HG03571 (cell line): ENCODE measurements around the gene FYB1.

Source experiments
- ATAC-seq: cut with Tn5 transposase; IDR thresholded peaks from one replicate; pipeline ENCODE4 v1.9.1; 2021; ENCODE audit not compliant: unreplicated experiment

The FYB1 gene

DNA sequence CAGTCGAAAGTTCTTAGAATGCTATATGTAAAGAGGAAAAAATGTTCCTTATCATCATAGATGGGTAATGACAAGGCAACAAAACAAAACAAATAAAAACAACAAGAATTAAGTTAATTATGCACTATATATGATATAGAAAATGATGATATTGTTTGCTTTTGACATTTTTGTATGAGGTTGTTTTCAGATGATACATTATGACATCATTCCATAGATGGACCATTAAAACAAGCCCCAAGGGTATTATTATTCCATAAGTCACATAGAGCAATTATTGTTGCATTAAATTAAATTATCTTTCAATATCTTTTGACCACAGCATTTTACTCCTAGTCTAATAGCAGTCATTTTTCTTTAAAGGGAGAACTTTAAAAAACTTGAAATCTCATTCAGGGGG lies 88.6 kb downstream of the FYB1 start:
- ATAC-seq, result no peak

DNA sequence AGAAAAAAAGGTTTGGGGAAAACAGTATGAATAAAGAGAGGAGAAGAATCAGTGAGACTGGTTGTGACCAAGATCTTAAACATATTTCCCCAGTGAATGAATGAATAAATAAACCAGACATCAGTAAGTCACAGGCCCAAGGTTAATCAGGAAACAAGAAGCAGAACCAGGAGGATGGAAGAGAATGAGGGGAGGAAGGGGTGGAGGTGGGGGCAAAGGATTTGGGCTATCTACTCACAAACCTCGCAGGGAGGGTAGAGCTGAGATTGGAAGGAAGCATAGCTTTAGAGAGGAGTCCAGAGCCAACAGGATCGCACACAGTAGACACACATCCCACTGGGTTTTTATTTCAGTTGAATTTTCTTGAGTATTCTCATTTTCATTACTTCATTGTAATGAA lies 97.4 kb downstream of the FYB1 start:
- ATAC-seq, result no peak

DNA sequence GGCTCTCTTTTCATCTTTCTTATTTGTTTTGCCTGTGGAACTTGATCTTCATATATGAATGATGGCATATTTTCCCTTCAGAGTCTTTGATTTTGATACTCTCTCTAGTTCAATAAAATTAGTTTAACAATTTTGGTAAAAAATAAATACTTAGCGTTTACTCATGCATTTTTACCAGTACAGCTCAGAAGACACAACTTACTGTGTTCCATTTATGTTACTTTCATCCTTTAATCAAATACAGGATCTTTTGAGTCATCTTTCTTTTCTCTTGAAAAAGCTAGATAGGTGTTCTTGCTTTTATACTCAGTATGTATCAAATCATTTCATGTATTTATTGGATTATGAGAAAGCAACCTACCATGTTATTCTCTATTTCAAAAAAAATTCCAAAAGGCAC lies 98.0 kb downstream of the FYB1 start:
- no peak for ATAC-seq

DNA sequence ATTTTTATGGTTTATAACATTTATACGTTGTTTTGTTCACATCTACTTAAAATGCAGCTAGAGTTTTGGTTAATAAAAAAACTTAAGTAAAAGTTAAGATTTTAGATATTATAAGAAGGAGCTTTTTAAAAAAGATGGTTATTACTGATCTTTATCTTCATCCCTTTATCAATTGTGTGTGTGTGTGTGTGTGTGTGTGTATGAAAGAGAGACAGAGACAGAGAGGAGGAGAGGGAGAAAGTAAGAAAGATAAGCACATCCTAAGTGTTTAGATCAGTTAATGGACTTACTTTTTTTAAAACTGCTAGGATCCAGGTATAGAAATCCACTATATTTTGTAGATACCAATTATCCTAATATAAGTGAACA lies 99.3 kb downstream of the FYB1 start:
- ATAC-seq, result no peak

DNA sequence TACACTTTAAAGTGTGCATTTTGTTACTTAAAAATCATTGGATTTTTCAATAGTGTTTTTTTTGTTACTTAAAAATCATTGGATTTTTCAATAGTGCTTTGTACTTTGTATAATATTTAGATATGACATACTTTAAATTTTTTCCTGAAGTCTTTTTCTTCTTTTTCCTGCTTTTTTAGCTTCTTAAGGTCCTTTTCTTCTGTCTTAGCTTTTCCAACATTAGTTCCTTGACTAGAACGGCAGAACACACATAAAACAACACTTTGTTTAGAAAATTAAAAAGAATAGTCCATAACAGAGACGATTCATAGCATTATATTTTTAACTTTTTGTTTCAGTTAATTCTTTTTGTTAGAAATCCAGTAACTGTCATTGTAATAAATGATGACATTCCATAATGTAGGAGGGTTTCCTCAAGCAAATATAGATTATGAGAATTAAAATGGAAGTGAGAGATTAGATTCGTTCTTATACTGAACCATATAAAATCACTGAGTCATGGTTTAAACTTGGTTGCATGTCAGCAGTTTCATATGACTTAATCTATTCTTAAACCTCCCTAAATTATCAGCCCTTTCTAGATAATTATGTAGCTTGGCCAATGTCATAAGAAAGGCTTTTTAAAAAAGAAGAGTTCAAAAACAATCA lies 99.8 kb downstream of the FYB1 start:
- no peak for ATAC-seq

DNA sequence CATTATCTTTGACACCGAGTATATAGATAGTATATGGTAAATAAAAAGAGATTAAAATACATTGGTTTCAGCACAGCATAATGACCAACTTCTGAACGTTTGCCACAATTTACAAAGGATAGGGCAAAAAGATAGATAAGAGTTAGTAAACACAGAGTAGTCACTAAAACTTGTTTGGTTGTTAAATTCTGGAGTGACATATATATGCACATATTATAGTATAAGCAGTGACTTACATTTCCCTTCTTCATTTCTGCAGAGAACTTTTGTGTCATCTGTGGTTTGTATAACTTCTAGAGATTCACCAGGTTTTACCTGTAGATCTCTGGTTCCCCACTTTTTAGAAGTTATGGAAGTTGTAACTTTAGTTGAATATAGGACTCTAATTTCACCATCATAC lies 100.7 kb downstream of the FYB1 start:
- ATAC-seq, result no peak

DNA sequence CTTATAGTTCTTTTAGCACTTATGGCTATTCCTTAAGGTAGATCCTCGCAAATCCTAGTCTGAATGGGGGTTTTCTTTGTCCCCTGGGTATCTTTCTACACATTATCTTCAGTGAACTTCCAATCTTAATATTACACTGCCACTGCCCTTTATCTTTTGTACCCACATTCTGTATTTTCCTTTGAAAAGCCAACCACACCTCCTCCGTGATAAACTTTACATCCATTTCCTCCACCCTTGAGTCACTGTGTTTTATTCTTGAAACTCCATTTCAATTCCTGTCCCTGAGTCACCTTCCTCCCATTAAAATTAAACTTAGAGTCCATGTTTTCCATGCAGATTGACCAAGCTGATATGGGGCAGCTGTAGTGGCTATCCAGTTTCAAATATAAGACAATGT lies 102.0 kb downstream of the FYB1 start:
- no peak for ATAC-seq

DNA sequence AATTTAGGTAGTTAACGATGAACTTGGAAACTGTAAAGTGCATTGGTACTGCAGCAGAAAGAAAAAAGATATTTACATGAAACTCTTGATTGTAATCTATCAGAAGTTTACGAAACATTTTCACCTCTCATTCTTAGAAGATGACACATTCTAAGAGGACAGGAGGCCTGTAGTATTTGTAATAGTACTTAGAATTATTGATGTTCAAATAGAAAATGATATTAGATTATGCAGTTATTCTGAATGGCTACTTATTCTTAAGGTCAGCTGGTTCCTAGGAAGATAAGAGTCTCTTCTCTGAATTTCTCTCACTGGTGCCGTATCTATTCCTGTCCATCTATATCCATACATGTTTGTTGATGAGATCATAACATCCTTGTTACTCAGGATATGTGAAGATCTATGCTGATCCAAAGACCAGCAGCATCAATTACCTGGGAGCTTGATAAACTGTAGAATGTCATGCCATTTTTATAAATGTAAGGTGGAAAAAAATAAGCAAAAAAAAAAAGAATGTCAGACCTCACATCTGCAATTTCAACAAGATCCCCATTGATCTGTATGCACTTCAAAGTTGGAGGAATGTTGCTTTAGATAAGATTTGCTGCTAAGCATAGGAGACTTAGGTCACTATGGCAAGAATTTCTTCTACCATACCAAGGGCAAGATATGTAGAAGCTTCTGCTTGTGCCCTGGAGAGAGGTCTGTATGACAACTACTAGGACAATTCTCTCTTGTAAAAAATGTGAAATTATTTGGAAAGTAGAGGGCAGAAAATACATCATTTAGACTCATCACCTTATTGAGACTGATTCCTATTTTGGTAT lies 102.8 kb downstream of the FYB1 start:
- ATAC-seq, result no peak

DNA sequence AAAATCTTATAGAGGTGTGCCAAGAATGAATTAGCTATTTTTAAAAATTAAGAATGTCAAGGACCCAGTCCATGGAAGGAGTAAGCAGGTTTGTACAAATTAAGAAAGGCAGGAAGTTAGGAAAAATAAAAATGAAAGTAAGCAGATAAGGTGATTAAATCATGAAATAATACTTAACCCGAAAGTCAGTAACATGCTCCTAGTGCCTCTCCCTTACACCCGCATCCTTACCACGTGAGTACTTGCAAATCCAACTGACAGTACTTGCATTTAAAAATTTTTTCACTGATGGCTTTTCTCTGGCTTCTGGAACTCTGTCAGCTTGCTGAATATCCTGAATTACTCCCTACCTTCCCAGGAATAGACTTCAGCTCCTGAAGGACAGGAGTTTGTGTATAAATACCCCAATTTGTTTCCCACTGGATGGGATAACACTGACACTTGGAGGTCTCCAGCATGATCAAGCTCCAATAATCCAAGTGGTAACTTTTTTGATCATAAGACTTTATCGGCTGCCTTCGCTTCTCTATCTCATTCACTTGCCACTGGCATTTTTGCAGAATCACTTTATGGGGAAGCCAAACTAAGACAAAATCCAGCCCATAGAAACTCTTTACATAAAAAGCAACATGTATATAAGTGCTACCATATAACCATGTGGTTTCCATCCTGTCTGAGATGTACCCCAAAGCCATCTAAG lies 103.6 kb downstream of the FYB1 start:
- no peak for ATAC-seq

DNA sequence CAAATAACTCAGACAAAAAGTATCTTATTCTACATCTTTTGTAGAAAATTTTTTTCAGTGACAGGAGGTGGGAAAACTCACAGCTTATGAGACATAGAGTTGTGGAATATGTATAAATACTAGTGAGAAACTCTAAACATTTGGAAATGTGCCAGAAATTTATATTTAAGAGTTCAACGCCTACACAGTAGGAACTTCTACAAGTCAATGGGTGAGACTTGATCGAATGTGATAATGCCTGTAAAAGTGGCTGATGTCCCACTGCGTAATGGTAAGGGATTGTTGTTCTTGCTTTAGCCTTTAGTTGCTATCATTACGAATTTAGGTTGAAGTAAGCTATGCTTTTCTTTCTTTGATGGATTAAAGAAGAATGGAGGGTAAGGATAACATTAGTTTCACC lies 105.2 kb downstream of the FYB1 start:
- no peak for ATAC-seq

DNA sequence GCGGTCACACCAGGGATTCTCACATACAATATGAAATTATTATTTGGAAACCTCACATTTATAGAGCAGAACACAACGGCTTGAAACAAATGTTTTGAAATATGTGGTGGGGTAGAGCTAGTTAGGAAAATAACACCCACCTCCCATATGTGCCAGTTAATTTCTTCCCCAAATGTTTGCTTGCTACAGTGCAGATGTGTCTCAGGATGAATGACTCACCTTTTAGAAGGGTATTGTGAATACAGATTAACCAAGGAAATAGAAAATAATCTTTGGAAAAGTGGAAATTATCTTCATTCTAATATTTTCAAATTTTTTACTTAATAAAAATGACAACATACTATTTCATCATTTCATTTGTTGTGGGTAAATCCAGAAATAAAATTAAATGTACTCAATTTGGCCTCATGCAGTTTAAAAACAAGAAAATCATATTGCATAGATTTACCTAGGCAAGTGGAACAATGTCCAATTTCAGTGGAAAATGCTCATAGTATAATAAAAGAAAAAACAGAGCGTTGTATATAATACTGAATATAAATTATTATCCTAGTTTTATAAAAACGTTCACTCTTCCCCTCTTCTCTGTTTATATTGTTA lies 105.9 kb downstream of the FYB1 start:
- no peak for ATAC-seq

DNA sequence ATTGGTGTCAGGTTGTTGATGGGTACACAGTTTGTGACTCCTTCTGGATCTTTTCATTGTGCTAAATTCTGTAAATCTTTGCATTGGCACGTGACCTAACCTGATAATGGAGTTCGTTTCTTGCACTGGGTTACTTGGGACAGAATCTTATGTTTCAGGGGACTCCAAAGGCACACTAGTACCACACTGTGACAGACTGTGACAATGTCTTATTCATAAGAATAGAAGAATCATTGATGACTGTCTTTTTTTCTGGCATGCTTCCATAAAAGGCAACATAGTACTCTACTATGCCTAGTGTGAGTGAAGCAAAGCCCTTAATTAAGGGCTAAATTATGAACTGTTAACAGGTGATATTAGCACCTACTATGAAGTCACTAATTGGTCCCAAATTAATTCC lies 109.8 kb downstream of the FYB1 start:
- no peak for ATAC-seq

DNA sequence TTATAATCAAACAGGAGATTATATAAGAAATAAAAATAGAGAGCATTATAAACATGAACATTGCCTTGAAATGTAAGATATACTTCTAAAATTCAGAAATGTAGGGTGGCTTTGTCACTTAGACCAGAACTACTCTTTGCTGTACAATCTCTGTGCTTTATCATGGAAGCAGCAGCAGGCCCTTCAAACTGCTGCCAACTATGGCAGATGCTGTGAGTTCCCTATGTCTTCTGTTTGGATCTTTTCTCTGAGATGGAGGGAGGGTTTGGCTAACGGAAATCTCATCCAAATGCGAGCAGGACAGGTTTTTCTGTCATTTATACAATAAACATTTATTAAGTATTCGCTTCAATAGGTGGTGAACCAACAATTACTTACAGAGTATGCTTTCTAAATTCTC lies 110.4 kb downstream of the FYB1 start:
- ATAC-seq, result no peak

DNA sequence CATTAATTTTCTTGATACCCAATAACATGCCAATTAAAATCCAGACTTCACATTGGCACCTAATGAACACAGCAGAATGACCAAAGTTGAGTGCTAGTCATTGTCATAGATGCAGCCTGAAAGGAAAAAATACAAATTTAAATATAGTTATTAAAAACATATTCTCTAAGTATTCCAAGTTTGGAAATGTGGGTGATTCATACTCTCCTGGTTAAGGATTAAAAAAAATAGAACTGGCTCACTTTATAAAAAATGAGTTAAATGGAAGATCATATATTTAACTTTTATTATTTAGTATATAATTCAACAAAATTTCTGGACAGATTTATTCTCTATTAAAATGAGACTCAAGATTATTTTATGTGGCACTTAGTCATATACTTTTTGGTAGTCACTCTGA lies 112.0 kb downstream of the FYB1 start:
- ATAC-seq, result no peak

DNA sequence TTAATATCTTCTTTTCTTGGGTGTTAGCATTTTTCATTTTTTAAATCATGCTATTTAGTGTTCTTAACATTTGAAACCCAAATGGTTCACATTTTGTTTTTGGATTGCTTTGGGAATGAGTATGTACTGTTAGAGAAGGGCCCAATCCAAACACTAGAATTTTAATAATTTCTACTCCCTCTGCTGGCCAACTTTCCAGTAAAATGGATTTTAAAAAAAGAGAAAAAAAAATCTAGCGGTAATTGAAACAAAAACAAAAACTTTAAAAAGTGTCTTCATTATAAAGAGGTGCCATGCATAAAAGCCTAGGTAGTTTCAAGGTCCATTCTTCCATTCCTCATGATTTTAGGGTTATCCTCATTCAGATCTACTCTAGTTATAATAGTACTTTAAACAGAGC lies 113.0 kb downstream of the FYB1 start:
- ATAC-seq, result no peak

DNA sequence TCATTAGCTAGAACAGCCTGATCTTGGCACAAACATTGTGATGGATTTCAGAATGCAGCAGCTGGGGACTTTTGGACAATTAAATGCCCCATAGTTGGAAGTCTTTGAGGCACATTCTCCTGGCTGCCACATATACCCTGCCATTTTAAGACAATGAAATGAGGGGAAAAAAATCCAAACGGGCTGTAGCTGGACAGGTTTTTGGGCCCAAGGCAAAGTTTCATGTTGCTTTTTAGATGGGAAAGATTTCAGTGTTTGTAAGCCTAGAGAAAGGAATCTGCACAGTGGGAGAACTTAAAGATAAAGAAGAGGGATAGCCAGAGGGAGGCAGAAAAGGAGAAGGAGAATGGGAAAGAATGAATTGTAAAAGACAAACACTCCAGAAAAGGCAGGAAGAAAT lies 115.1 kb downstream of the FYB1 start:
- ATAC-seq, result no peak

DNA sequence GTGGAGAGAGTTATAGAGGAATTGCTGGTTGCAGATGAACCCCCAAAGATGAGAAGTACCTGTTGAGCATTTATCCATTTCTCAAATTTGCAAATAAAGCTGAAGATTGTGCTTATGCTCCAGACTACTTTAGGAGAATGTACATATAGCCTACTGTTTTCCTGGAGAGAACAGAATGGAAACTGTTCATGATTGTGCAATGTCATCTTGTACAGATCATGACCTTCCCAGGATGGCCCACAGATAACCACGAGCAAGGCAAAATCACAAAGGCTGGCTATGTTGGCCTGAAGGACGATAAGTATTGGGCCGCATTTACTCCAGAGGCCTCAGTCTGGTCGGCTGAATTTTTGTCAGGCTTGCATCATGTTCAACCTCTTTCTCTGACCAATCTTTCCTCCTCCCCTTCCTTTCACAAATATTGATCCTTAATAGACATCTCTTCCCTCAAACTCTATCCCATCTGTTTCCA lies 116.6 kb downstream of the FYB1 start:
- no peak for ATAC-seq

DNA sequence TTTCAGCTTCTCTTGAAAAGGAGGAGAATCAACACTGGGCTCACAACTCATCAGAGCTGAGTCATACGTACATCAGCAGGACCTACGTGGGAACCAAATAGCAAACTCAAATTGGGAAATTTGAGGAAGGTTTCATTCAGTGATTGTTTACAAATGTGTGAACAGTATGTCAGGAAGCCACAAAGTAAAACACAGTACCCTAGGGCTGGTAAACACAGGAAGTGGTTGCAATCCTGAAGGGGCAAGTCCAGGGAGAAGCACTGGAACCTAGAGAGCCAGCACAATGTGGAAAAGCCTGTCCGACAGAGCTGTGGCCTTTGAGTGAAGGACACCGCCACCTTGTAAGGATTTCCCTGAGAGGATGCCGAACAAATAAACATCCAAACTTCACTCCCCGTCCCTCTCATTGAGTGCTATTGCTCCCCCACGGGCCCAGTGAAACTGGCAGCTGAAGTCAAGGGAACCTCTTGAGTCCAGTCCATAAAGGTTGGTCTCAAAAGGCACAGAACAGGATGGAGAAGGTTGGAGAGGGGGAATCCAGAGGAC lies 118.4 kb downstream of the FYB1 start:
- ATAC-seq, result no peak

DNA sequence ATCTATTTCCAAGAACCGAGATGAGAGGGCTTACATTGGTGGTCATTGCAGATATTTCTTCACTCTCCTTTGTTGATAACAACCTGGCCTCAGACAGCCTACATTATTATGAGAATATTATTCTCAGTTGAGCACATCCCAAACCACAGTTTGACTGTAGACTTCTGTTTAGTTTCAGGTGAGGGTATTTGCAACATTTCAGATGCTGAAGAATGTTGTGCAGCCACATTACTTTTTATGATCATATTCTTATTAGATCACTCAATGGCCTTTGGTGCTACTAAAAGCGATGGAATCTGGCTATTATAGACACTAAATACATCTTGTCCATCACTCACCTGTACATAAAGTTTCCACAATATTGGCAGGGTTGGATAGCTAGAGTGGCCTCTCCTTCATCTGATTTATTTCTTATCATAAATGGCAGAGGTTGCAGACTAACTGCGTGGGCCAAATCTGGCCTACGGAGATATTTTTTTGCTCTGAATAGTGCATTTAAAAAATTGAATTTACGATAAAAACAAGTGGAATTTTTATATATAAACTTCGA lies 119.0 kb downstream of the FYB1 start:
- no peak for ATAC-seq

DNA sequence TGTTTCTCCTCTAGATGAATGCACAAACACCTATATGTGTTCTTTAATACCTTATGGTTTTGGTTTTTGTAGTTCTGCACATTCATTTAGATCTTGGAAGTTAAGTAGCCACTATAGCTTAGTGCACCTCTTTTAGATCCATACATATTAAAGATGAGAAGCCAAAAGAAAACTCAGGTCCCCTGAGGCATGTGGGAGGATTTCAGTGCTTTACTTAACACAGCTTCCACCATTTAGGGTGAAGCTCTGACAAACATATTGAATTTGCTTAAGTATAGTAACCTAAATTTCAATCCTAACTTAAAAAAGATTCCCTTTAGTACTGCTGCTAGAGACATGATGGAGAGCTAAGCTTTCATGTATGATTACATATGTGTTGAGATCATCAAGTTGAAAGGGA lies 119.5 kb downstream of the FYB1 start:
- no peak for ATAC-seq

DNA sequence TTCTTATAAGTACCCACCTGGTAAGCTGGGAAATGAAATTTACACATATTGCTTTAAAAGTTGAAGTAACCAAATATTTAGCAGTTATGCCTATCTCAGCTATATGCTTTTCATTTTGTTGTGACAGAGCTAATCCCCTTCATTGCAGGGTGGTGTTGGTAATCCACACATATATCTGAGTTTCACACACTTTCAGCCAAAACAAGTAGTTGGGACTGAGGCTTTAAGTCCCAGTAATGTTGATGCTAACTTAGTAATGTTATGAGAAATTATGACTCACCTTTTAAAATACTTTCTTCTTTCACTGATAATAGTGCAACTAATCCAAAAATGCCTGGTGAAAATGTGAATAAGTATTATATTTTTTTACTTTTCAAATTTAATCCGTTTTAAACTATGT lies 126.0 kb downstream of the FYB1 start:
- no peak for ATAC-seq
